ENCODE data around the gene SRCIN1. TPM values are rescaled to one million over a fixed set of nuclear protein-coding genes. Genes with fewer than 3 reads are reported as not detected.
"Not testable (repeated sequence)": the region's sequence is repeated elsewhere in the genome, so short reads cannot be mapped to it uniquely, and the experiment has no call there.

SRCIN1 gene
- polyA plus RNA-seq, 1 donor, result 1.2 TPM

DNA sequence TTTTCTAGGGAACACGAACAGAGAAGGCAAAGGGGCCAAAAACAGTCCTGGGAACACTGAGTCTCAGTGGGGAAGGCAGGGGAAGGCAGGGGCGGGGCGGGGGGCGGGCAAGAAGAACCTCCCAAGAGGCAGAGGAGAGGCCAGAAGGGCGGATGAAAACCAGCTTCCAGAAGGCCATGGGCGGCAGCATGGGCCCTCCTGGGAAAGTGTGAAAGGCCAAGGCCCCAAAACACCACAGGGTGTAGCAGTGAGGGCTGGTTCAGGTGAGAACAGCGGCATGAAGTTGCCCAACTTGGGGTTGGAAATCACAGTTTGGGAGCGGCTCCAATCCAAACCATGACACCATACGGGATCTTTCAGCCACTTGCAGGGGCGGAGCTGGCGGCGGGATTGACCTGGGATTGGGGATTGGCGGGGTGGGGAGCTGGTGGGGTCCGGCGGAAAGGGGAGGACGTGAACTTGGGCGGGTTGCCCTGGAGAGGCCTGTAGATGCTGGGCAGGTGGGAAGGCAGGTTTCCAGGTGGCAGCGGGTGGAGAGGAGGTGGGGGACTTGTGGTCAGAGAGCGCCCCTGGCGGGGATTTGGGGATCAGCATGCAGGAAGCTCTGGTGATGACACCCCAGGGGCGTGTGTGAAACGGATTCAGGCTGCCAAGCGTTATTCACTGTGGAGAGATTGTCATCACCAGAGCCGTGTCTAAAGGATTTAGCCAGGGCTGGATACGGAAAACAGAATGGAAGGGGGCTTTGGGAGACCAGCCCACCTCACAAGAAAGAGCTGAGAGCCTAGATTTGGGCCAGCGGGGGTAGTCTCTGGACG is 96.6 kb downstream of the SRCIN1 start:
- DNase-seq, result peak; percentile 73

DNA sequence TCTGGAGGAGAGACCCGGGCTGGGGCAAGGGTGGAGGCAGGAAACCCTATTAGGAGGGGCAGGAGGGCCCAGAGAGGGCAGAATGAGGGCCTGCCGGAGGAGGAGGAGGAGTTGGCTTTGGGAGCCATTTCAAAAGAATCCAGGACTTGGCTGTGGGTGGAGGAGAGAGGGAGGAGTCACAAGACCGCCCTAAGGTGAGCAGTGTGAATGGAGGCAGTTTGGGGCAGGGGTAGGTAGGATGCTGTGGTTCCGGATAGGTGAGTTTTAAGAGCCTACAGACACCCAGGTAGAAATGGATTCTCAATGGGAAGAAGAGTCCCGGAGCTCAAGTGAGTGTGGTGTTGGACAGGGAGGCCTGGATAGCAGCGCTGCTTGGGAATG is 97.2 kb downstream of the SRCIN1 start:
- no peak for DNase-seq

- no peak for DNase-seq
Measured at GRCh38 chr17:38507921-38508569, 97.7 kb downstream of the SRCIN1 start.

DNA sequence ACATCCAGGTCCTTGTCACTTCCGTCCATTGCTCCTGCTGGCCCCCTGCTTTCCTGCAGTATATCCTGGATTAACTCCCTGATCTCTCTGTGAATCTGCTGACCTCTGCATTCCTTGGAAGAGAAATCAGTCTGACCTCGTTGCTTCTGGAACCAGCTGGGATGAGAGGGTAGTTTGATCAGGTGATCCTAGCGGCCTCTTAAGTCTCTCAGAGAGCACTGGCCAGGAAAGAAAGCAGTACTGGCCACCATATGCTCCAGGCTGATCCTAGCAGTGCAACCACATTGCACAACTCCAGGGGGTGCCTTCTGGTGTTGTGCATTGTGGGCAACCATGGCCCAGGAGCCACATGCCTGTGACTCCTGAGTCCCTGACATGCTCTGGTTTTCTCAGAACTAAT is 98.3 kb downstream of the SRCIN1 start:
- no peak for DNase-seq

- DNase-seq, result no peak
Measured at GRCh38 chr17:38504216-38504615, 101.5 kb downstream of the SRCIN1 start.

GRCh38 chr17:38503286-38503913 is 102.4 kb downstream of the SRCIN1 start:
- DNase-seq, result not testable (repeated sequence)

GRCh38 chr17:38501718-38502117 is 104.0 kb downstream of the SRCIN1 start:
- DNase-seq, result not testable (repeated sequence)

DNA sequence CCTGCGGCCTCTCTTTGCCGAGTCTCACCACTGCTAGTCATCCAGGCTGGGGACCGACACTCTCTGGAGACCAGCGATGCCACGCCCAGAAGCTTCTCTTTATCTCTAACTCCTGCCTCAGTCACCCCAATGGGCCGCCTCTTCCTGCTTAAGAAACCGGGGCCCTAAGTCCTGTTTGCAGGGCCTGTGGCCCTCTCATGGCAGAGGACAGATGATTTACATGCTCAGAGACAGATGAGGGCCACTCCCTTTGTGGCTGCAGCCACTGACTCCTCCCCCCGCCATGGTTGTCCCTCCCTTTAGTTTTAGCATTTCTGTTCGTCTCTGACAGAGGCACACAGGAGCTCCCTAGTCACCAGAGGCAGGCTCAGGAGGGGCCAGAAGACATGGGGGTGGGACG is 106.5 kb downstream of the SRCIN1 start:
- not testable (repeated sequence) for DNase-seq

- DNase-seq, result no peak
Measured at GRCh38 chr17:38498353-38498752, 107.4 kb downstream of the SRCIN1 start.

DNA sequence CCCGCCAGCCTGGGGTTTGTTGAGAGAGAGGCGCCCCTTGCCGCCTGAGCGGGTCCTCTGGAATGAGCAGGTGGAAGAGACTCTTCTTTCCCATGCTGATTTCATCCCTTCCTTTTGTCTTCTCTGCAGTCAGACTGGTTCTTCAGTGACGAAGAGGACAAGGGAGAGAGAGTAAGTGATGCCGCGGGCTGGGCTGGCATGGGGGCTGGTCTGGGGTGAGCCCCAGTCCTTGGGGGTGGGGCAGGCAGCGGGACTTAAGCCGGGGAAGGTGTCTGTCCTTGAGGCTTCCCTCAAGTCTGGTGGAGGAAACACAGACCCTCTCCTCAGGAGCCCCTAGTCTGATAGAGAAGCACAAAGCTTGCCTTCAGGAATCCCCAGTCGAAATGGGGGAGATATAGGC is 108.1 kb downstream of the SRCIN1 start:
- not testable (repeated sequence) for DNase-seq

DNA sequence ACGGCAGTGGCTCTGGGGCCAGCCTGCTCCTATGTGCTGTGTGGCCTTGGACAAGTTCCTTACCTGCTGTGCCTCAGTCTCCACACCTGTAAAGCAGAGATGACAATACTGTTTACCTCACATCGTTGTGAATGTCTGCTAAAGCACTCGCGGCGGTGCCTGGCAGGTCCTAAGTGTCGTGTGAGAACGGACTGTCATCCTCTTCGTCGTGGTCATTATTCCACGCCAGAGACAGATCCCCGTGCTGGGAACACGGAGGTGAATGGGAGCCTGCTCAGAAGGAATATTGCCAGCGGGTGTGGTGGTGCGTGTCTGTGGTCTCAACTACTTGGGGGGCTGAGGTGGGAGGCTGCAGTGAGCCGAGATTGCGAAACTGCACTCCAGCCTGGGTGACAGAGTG is 111.6 kb downstream of the SRCIN1 start:
- not testable (repeated sequence) for DNase-seq

DNA sequence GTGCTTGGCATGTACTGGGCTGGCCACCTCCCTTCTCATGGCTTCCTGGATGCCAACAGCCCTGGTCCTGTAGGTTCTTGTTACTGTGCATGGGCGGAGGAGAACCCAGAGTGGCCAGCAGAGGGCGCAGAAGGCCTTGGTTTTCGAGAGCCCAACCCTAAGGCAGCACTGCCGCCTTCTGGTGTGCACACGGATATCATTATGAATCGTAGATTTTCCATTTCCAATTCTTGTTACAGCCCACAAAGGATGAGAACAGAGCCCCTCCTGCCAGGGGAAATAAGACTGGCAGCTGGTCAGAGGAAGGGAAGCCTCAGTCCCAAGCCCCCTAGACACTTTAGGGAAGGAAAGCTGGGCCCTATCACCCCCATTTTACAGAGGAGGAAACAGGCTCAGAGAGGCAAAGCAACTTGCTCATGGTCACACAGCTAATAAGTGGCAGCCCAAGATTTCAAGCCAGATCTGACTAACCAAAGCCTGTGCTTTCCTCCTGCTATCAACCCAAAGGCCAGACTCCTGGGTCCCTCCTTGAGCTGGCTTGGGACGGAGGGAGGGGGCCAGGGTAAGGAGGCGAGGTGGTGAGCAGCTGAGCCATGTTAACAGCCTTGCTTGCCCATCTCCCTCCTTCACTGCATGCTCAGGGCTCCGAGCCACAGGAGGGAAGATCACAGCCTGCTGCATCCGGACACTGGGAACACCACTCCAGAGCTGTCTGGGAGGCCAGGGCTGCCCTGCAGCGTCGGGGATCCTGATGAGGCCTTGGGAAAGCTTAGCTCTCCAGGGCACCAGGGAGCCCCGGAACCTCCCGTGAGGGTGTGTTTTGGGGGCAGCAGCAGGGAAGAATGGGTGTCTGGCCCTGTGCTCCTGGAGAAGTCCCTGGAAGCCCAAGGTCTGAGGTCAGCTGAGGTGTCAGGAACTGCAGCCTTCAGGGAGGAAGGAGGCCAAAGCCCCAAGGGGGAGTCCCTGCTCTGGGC is 113.4 kb downstream of the SRCIN1 start:
- DNase-seq, result peak; percentile 80

DNA sequence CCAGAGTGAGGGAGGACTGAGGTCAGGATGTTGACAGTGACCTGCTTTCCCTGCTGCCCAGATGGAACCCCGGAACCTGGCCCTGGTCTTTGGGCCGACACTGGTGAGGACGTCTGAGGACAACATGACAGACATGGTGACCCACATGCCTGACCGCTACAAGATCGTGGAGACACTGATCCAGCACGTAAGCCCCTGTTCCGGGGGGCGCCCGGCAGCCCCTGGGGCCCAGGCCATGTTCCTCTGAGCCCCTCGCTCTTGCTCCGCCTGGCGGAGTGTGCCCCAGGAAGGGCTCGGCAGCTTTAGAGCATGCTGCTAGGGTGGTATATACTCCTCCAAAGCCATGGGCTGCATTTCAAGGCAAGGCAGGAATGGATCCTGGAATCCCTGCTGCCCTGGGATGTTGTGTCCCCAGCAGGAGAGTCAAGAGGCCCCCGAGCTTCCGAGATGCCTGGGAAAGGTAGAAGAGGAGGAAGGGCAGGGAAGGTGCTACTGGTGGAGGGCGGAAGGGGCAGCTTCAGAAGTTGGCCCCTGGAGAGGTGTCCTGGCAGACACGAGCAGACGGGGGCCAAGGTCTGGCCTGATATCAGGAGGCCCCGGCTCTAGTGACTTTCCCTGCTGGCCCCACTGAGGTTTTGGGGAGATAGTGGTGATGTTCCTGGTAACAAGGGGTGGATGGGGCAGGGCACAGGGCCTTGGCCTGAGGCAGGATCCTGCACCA is 114.2 kb downstream of the SRCIN1 start:
- not testable (repeated sequence) for DNase-seq

- DNase-seq, result not testable (repeated sequence)
Measured at GRCh38 chr17:38489774-38490173, 116.0 kb downstream of the SRCIN1 start.

- not testable (repeated sequence) for DNase-seq
Measured at GRCh38 chr17:38485681-38486298, 120.0 kb downstream of the SRCIN1 start.

DNA sequence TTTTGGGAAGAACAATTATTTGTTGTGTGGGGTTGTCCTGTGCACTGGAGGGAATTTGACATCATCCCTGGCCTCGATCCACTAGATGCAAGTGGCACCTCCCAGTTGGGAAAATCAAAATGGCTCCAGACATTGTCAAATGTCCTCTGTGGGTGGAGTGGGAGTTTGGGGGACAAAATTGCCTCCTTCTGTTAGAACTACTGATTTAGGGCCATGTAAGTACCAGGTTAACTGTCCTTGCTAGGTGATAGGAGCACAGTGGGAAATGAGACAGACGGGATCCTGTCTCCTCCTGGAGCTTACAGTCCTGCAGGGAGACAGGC is 120.6 kb downstream of the SRCIN1 start:
- no peak for DNase-seq

GRCh38 chr17:38484242-38485145 is 121.3 kb downstream of the SRCIN1 start:
- peak; percentile 34 for DNase-seq

- DNase-seq, result not testable (repeated sequence)
Measured at GRCh38 chr17:38482700-38483043, 123.1 kb downstream of the SRCIN1 start.

- not testable (repeated sequence) for DNase-seq
Measured at GRCh38 chr17:38482039-38482699, 123.6 kb downstream of the SRCIN1 start.

Data from hindlimb muscle (tissue), 1 donor.